HG03575 (cell line): ENCODE results near the gene CCDC192.
A peak's percentile ranks its signal among the peaks of the same experiment; 100 is the strongest.
"Not testable (repeated sequence)": the region's sequence is repeated elsewhere in the genome, so short reads cannot be mapped to it uniquely, and the experiment has no call there.

ENCODE experiments used
- ATAC-seq: cut with Tn5 transposase; IDR thresholded peaks from one replicate; pipeline ENCODE4 v1.9.1; 2021; ENCODE audit not compliant: unreplicated experiment, insufficient number of reproducible peaks, low FRiP score; ENCODE audit errors: extremely low read depth

The CCDC192 gene

GRCh38 chr5:127830829-127831598 is 127.8 kb downstream of the CCDC192 start:
- ATAC-seq = no peak

GRCh38 chr5:127832067-127832466 is 128.9 kb downstream of the CCDC192 start:
- no peak for ATAC-seq

DNA sequence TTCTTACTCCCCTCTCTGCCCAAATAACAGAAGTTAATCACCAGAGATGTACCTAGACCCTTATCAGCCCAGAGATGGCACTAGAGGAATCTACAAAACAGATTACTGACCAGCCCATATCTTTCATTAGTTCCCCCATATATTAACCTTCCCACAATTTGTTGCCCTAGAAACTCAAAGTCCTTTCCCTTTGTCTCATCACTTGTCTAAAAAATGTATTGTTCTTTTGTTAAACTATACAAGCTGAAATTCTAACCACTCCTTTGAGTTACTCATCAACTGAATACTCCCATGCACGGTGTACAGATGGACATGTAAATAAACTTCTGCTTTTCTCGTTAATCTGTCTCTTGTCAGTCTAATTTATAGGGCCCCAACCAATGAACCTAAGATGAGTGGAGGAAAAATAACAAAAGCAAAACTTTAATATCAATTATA is 130.9 kb downstream of the CCDC192 start:
- no peak for ATAC-seq

- ATAC-seq = no peak
These were observed 131.4 kb downstream of the CCDC192 start for GRCh38 chr5:127834554-127834953.

DNA sequence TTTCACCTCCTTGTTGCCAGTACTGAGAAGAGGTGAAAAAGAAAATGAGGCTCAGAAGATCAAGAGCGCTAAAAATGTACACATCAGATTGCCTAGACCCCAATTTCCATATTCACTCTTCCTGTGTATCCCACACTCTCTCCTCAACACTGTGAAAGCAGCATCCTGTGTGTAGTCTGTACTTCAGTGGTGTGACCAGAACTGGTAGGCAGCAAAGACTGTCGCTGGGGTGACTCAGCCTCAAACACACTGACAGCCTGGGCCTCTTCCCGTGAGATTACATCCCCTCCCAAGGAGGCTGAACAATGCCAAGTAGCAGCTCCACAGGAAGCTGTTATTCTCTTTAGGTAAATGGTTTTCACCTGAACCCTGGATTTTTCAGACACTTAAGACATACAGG is 135.5 kb downstream of the CCDC192 start:
- ATAC-seq = no peak

GRCh38 chr5:127839072-127839471 is 135.9 kb downstream of the CCDC192 start:
- no peak for ATAC-seq

DNA sequence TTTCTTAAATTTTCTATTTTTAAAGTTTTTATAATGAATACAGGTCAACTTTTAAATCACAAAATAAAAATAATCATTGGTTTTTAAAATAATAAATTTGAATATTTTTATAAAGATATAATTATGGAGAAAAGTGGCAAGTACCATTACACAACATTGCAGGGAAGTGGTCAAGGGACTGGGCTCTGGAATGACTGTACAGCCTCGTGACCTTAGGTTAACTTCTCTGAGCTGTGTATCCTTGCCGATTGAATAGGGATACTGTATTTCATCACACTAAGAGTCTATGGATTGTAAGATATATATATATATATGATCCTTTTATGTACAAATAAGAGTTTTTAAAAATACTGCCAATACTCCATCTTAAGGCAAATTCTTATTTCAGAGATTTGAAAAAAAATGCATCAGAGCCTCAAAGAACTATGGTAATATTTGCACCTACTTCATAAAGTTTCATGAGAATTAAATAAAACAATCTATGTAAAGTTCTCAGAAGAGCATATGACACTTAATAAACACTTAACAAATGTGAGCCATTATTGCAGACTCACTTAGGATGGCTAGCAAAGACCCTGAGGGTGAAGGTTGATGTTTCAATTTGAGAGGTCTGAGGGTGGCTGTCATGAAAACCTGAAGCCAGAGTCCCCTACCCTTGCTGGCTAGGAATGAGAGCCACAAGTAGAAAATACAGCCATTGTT is 136.5 kb downstream of the CCDC192 start:
- ATAC-seq = no peak

GRCh38 chr5:127840198-127840524 is 137.0 kb downstream of the CCDC192 start:
- peak; percentile 81 for ATAC-seq

GRCh38 chr5:127840809-127841208 is 137.6 kb downstream of the CCDC192 start:
- ATAC-seq = no peak

DNA sequence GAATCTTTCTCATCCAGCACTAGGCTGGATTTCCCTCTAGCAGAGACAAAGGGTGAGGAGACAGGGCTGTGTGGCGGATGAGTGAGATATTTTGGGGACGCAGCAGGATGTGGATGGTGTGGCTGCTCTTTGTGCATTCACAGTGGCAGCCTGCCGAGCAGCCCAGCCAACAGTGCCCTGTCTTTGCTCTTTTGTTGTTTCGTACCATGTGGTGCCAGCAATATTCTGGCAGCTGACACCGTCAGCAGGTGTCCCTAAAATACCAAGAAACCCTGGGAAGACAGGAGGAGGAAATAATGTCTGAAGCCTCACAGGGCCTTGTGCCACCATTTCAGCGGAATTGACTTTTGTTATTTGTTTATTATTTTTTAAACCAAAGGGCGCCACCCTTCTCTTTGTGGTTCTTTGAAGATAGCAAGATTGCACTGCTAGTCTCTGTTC is 141.4 kb downstream of the CCDC192 start:
- no peak for ATAC-seq

GRCh38 chr5:127846884-127847283 is 143.7 kb downstream of the CCDC192 start:
- ATAC-seq = no peak

DNA sequence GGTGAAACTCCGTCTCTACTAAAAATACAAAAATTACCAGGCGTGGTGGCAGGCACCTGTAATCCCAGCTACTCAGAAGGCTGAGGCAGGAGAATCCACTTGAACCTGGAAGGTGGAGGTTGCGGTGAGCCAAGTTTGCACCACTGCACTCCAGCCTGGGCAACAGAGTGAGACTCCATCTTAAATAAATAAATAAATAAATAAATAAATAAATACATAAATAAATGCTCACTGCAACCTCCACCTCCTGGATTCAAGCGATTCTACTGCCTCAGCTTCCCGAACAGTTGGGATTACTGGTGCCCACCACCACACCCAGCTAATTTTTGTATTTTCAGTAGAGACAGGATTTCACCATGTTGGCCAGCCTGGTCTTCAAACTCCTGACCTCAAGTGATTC is 144.4 kb downstream of the CCDC192 start:
- not testable (repeated sequence) for ATAC-seq

GRCh38 chr5:127848098-127848497 is 144.9 kb downstream of the CCDC192 start:
- no peak for ATAC-seq

DNA sequence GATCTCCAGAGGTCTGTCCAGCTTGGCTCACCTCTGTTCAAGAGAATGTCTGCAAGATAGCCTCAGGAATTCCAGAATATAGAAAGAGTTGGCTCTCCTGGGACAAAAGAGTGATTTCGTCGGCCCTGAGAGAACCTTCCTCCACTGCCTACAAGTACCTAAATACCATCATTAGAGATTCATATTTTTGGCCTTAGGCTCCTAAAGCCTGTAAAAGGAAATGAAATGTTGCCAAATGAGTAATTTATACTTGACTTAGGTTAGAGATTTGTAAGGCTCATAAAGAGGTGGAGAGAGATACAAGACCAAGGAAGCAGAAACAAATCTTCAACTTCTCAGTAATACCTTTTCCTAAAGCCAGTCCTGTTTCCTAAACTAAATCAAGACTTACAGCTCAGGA is 146.2 kb downstream of the CCDC192 start:
- ATAC-seq = no peak

DNA sequence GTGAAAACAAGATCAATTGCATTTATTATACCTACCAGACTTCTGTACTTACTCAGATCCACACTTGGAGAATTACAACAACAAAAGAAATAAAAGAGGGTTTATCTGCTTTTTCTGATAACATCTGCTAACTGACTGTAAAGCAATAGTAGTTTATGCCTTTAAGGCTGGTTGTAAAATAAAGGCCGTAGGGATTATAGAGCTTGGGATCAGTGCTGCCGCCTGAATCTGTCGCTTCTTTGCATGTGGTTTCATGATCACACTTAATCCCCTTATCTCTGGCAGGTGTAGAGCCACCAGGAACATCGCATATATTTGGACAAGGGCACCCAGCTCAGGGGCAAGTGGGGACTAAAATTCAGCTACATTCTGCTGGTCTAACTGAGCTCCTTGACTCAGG is 146.7 kb downstream of the CCDC192 start:
- ATAC-seq = no peak

DNA sequence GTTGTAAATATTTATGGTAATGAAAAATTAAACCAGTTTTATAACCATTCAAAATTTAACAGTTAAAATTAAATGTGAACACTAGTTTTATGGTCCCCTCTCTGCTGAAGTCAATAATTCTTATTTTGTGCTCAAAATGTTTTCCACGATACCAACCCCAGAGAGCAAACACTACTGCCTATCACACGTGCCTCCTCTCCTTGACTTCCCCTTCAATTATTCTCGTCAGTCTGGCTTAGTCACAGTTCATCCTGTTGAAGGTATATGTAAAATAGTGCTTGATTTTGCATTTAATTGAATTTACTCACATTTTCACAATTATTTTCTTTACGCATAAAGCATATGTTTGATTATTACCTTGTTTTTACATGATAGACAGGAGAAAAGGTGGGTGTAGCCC is 148.8 kb downstream of the CCDC192 start:
- no peak for ATAC-seq

GRCh38 chr5:127854520-127854919 is 151.3 kb downstream of the CCDC192 start:
- ATAC-seq = no peak

DNA sequence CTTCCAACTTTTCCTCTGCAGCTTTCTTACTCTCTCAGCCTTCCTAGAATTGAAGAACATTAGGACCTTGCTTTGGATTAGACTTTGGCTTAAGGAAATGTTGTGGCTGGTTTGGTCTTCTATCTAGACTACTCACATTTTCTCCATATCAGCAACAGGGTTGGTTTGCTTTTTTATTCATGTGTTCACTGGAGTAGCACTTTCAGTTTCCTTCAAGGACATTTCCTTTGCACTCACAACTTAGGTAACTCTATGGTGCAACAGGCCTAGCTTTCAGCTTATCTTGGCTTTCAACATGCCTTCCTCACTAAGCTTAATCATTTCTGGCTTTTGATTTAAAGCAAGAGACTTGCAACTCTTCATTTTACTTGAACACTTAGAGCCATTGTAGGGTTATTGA is 153.1 kb downstream of the CCDC192 start:
- ATAC-seq = no peak

- no peak for ATAC-seq
These were observed 155.1 kb downstream of the CCDC192 start for GRCh38 chr5:127858116-127858784.

GRCh38 chr5:127860291-127860690 is 157.1 kb downstream of the CCDC192 start:
- ATAC-seq = no peak
